GM18951 (cell line): ENCODE measurements around the gene NPEPL1.

Experiments
- POLR2A ChIP-seq: IDR thresholded peaks from 4 replicates; pipeline ENCODE4 v1.6.1; 2011; ENCODE audit warnings: mild to moderate bottlenecking; ENCODE audit not compliant: insufficient read length, insufficient read depth; ENCODE audit errors: extremely low read depth
- in situ Hi-C: fragments of 300-500 bp; cut with MboI; formaldehyde crosslinking; loops from one replicate; pipeline ENCODE4 v1.12.0; 2022; ENCODE audit warnings: low sequenced_read_pairs, mixed read lengths, inconsistent platforms; ENCODE audit not compliant: unreplicated experiment

NPEPL1 gene

DNA sequence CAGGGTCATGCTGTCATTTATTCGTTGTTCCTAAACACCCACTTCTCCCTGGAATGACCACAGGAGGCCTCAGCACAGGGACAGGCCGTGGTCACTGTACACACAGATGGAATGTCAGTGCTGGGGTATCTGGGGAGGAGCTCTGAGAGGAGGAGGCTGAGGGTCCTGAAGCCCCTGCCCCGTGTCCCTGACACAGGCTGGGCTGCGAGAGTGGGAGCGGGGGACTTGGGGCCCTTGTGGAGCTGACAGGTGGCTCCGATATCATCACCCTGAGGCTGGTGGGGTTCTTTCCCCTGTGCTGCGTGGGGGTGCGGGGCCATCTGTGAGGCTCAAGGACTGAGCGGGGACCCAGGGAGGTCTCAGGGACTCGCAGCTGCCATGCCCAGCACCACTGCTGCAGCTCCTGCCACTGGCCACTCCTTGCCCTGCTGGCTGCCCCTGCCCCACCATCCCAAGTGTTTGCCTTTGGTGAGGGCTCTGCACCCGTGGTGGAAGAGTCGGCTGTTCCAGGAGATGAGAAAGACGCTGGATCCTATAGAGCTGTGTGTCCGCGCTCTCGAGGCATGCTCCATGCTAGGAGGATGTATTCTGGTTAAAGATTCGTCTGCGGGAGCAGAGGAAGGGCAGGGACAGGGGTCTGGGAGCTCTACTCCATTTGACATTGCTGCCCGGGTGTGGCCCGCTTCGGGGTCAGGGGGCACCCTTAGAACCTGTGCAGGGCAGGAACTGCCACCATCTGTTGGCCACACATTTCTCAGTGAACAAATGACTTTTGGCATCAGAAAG, 18.9 kb downstream of the NPEPL1 start:
- no peak for TF ChIP-seq POLR2A
- in situ Hi-C loops, result no loop called here

DNA sequence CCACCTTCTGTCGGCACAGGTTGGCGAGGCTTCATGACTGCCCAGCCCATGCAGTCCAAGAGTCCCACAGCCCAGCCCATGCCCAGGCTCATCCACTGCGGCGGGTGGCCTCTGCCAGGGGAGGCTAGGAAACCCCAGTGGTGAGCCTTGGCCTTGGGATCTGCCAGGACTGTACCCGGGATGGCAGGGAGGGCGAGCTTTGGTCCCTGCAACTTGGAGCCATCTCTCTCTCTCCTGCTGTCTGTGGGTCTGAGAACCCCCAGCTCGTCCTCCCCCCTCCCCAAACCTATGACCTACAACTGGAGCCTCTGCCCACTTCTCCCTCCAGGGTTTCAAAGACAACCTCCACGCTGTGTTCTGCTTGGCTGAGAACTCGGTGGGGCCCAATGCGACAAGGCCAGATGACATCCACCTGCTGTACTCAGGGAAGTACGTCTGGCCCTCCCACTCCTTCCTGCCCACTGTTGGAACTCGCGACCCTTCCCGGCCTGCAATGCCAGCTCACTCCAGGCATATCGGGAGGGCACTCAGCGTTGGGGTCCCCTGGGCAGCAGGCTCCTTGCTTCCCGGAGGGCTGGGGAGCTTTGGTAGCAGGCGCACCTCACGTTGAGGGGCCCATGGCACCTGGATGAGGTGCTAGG, 19.7 kb downstream of the NPEPL1 start:
- no peak for TF ChIP-seq POLR2A
- in situ Hi-C loops, result no loop called here

DNA sequence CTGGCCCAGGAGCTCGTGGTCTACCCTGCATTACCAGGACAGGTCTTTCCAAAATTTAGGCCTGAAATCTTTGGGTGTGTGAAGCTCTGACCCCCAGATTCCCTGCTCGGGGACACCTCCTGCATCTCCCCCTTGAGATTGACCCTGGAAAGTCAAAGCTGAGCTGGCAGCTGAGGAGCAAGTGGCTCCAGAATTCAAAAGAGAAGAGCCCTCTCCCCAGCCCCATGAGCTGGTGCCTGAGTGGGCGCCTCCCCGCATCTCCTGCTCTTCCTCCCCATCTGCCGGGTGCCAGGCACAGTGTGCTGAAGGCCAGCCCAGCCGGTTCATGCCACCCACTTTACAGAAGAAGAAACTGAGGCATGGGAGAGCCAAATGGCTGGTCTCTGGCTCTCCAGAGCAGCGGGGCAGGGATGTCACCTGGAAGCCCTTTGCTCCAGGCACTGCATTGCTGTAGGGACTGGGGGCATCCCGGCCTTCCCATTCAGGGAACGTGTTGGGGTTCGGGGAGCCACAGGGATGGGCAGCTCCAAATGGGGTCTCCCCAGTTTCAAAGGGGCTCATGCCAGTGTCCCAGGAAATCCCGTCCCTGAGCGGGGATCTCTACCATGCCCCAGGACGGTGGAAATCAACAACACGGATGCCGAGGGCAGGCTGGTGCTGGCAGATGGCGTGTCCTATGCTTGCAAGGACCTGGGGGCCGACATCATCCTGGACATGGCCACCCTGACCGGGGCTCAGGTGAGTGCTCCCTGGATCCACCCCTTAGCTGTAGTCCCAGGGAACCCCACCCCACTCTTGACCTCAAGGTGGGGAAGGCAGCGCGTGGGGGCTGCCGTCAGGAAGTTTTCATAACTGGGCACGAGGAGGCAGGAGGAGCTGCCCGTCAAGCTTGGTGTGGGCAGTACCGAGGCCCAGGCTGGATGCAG, 20.5 kb downstream of the NPEPL1 start:
- in situ Hi-C loops, result no loop called here
- no peak for TF ChIP-seq POLR2A

DNA sequence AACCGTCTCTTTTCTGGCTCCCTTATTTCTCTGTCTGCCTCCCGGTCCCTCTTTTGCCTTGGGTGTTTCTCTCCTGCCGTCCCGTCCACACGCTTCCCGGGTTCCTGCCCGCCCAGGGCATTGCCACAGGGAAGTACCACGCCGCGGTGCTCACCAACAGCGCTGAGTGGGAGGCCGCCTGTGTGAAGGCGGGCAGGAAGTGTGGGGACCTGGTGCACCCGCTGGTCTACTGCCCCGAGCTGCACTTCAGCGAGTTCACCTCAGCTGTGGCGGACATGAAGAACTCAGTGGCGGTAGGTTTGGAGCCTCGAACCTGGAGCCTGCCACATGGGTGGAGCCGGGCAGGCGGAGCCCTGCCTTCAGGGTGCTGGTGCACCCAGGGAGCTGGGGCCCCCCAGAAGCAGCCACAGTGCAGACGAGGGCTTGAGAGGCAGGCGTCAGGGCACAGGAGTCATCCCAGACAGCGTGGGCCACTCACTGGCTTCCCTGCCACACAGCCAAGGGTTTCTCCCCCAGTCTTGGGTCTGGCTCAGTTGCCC, 21.3 kb downstream of the NPEPL1 start:
- in situ Hi-C loops, result no loop called here
- no peak for TF ChIP-seq POLR2A

- no peak for TF ChIP-seq POLR2A
- in situ Hi-C loops, result no loop called here
These were observed 21.8 kb downstream of the NPEPL1 start for GRCh38 chr20:58714340-58714922.

DNA sequence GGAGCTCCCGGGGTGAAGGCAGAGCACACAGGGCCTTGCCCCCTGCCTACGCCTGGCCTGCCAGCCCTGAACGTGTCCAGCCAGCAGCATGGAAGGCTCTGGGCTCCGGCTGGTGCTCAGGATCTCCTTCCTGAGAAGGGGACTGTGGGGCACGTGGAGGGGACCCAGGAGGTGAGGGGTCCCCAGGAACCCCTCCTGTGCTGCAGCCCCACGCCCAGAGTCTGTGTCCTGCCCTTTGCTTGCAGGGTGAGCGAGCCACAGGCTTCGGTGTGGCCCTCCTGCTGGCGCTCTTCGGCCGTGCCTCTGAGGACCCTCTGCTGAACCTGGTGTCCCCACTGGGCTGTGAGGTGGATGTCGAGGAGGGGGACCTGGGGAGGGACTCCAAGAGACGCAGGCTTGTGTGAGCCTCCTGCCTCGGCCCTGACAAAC, 22.3 kb downstream of the NPEPL1 start:
- in situ Hi-C loops, result no loop called here
- no peak for TF ChIP-seq POLR2A

- in situ Hi-C loops, result no loop called here
- no peak for TF ChIP-seq POLR2A
These were observed 22.8 kb downstream of the NPEPL1 start for GRCh38 chr20:58715391-58715800.

- in situ Hi-C loops, result no loop called here
- TF ChIP-seq POLR2A, result no peak
These were observed 23.3 kb downstream of the NPEPL1 start for GRCh38 chr20:58715801-58716475.

GRCh38 chr20:58716476-58717277, 24.1 kb downstream of the NPEPL1 start:
- no peak for TF ChIP-seq POLR2A
- in situ Hi-C loops, result no loop called here

DNA sequence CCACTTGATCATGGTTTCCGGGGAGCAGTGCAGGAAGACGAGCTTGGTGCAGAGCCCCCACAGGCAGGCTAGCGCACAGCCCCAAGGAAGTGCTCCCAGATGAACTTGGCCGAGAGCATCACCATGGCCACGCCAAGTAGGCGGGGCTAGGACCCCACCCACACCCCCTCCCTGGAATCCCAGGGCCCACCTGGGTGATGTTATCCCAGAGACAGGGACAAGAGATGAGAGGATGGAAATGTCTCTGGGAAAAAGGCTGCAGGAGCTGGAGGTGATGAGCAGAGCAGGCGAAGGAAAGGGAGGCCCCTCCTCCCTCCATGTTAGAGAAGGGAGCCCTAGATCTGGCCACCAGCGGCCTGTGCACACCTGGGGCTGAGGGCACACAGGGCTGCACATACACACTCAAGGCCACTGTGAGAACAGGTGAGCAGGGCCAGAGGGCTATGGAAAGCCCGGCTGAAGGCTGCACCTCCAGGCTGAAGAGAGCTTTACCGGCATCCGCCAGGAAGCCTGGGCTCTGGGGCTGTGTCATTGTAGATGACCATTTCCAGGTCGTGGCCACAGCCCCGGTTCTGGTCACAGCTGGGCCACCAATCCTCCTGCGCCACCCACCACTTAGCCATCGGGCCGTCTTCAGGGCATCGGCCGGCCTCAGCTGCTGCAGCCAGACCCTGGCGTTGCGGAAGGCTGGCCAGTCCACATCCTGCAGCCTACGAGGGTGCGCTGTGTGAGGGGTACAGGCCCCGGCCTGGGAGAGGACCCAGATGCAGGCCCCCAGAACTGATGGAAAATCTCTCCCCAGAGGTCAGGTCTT, 24.9 kb downstream of the NPEPL1 start:
- in situ Hi-C loops, result no loop called here
- TF ChIP-seq POLR2A, result no peak

DNA sequence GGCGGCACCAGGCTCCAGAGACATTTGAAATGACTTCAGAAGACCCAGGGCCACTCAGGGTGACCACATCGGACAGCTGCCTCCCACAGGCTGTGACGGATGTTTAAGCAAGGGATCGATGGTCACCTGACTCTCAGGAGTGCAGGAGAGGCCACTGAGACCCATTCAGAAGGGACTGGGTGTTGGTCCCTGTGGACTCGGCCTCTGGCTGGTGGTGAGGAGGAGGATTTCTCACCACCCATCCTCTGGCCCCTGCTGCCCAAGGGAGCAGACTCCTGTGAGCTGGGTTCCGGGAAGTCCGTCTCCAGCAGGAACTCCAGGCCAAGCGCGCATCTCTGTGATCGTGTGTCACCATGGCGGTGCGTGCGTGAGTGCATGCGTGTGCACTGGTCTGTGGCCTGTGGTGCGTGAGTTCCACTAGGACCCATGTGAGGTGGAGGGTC, 25.5 kb downstream of the NPEPL1 start:
- no peak for TF ChIP-seq POLR2A
- in situ Hi-C loops, result no loop called here
